ENCODE measurements around the gene REEP5.

The REEP5 gene

GRCh38 chr5:112830378-112830777 lies 91.6 kb downstream of the REEP5 start:
- TF ChIP-seq CTCF (IDR thresholded peaks at IDR 0.05; ENCODE audit: extremely low read depth, missing control alignments): no peak

More at GRCh38 chr5:112830378-112830777, 91.6 kb downstream of the REEP5 start:
- DNase-seq (ENCODE audit: low spot score): no peak
